Heart left ventricle (tissue), 16 donors: ENCODE data around the gene TAS2R30. TPM values are rescaled to one million over a fixed set of nuclear protein-coding genes. Genes with fewer than 3 reads are reported as not detected.

Experiments
- ATAC-seq, 4 donors: fragments of 200-7000 bp; cut with Tn5 transposase; one replicate each; pipeline ENCODE4 v1.9.1; 2020 to 2022; ENCODE audit warnings: moderate library complexity in 4 of 4, mild to moderate bottlenecking in 3 of 4, moderate number of reproducible peaks in 1 of 4
- DNase-seq, 5 donors: peaks; one replicate each; pipeline ENCODE4 v3.0.0-alpha.2; 2020
- H3K27ac ChIP-seq, 12 donors: fragments of 200-600 bp; sonication (generic) in 4 of 12; one replicate each; pipeline versions ENCODE4 v1.5.0 to v1.8.0; 2016 to 2022; ENCODE audit warnings: mild to moderate bottlenecking in 2 of 12
- H3K27me3 ChIP-seq, 9 donors: fragments of 200-600 bp; sonication (generic) in 2 of 9; one replicate each; pipeline versions ENCODE4 v1.5.1 to v1.8.0; 2016 to 2022; ENCODE audit warnings: mild to moderate bottlenecking in 3 of 9
- H3K36me3 ChIP-seq, 9 donors: fragments of 200-600 bp; sonication (generic) in 2 of 9; one replicate each; pipeline versions ENCODE4 v1.5.0 to v1.8.0; 2018 to 2022; ENCODE audit warnings: mild to moderate bottlenecking in 2 of 9
- H3K4me1 ChIP-seq, 12 donors: fragments of 200-600 bp; sonication (generic) in 4 of 12; one replicate each; pipeline versions ENCODE4 v1.5.0 to v1.8.0; 2016 to 2022; ENCODE audit warnings: mild to moderate bottlenecking in 3 of 12
- H3K4me3 ChIP-seq, 12 donors: fragments of 200-600 bp; sonication (generic) in 4 of 12; one replicate each; pipeline versions ENCODE4 v1.5.0 to v1.8.0; 2017 to 2022; ENCODE audit warnings: mild to moderate bottlenecking in 9 of 12, moderate library complexity in 4 of 12
- H3K9me3 ChIP-seq, 12 donors: fragments of 200-600 bp; sonication (generic) in 4 of 12; one replicate each; pipeline versions ENCODE4 v1.5.0 to v1.8.0; 2016 to 2022; ENCODE audit warnings: mild to moderate bottlenecking in 1 of 12
- POLR2A ChIP-seq, 2 donors: fragments of 450-650 bp; IDR thresholded peaks; one replicate each; pipeline ENCODE4 v1.6.1; 2017; ENCODE audit warnings: antibody characterized with exemption in 2 of 2, mild to moderate bottlenecking in 2 of 2, moderate library complexity in 2 of 2
- WGBS, 4 donors: extraction: QIAGEN DNeasy Blood & Tissue Kit in 2 of 4; methylation state at CpG; one replicate each; pipeline versions ENCODE4 v1.1.5 to v1.1.7; 2013 to 2018; 5-methylcytosine and 5-hydroxymethylcytosine counted together
- intact Hi-C, 10 donors: fragments of 100-400 bp; cut with DNase I; formaldehyde crosslinking; loops; one replicate each; pipeline versions ENCODE4 v1.11.1 to v1.14.2; 2022
- polyA plus RNA-seq, 2 donors: library from polyadenylated mRNA; stranded (reverse); fragments of 200-250 nt; gene quantifications; one replicate each; pipeline ENCODE4 v1.2.3, GENCODE V29; 2013
- total RNA-seq, 9 donors: library from RNA; depleted of rRNA in 2 of 9; stranded (reverse); fragments of >200 nt in 2 of 9; fragmentation: NEBNext Ultra II Directional in 3 of 9; extraction: Animal tissue kit (Norgen Biotek cat#: 25700) in 3 of 9; gene quantifications; one replicate each; pipeline versions ENCODE4 v1.1.0 to v1.2.4, GENCODE V29; 2016 to 2023
- TF ChIP-seq, protein P1 (sequence below), 12 donors: fragments of 200-600 bp; sonication (generic) in 4 of 12; IDR thresholded peaks; one replicate each; pipeline versions ENCODE4 v1.5.0 to v1.8.0; 2018 to 2022; ENCODE audit warnings: antibody characterized with exemption in 12 of 12, mild to moderate bottlenecking in 5 of 12
- donor health status: ischemic (EF 13 %, LVEDD 7.1; RV severe dilation, severe dysfunction).
- donor health status: healthy with polysubstance abuse.
- donor health status: DM: no; HTN: yes; CAD: no.
- donor health status: DM: no; HTN: no; CAD: no.
- donor health status: ischemic (EF 25% LVEDD 6.9; RV normal size, moderate dysfunction).
- donor health status: ischemic (EF 25% LVEDD 5.7; RV mildly dilated, moderate dysfunction).
- donor health status: healthy.
- donor health status: DM: yes; HTN: yes; CAD: no.
- donor health status: ischemic (EF 35%, LVEDD 5.7; RV mildly dilated, moderate dysfunction).
- donor health status: nonischemic (EF 11% LVEDD 7.7; RV severe dilation, severe dysfunction).
- donor health status: DM: yes; HTN: yes; CAD: no.
- donor health status: PGD.
- donor health status: ischemic (EF 29% LVEDD 5.4; RV normal size, mild dysfunction).
- donor health status: nonischemic (EF 23%, LVEDD 6.1; RV moderate dilation, normal function).

TAS2R30 gene
- total and polyA plus RNA-seq, 11 donors = 0.15 to 1.5 (median 0.82) TPM; not detected in 1

DNA sequence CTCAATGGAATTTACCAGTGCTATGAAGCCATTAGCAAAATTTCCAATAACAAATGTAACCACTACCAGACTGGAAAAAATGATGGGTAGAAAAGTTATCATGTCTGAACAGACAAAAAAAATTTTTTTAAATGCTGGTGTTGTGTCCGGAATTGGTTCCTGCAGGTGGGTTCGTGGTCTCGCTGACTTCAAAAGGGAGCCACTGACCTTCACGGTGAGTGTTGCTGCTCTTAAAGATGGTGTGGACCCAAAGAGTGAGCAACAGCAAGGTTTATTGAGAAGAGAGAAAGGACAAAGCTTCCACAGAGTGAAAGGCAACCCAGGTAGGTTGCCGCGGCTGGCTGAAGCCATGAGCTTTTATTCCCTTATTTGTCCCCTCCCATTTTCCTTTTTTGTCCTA is 42.3 kb downstream of the TAS2R30 start, which contains the start of gene TAS2R43:
Gene TAS2R43 (minus strand): TSS at position 186 of the 400 bp plus-strand sequence. CDS start 84 bp downstream, at position 102.
- Histone ChIP-seq H3K9me3 (no peaks in the 10 kb centered on the region), H3K4me1 (peaks cover 0 to 4% (median 0%) of the 10 kb centered on the region in 12 donors), H3K4me3 (no peak within 1 kb of the TSS), H3K27me3 (no peaks in the 10 kb centered on the region), H3K36me3 (no peaks in the 10 kb centered on the region), H3K27ac (no peak within 1 kb of the TSS)
- ATAC-seq (no peak), DNase-seq (no peak)
- whole genome bisulfite sequencing, 4 donors = 94 to 100% (median 97%) methylated on average over 3 to 6 of the region's 6 CpGs
- intact Hi-C loops = no loop called here
- TF ChIP-seq, protein P1, sequence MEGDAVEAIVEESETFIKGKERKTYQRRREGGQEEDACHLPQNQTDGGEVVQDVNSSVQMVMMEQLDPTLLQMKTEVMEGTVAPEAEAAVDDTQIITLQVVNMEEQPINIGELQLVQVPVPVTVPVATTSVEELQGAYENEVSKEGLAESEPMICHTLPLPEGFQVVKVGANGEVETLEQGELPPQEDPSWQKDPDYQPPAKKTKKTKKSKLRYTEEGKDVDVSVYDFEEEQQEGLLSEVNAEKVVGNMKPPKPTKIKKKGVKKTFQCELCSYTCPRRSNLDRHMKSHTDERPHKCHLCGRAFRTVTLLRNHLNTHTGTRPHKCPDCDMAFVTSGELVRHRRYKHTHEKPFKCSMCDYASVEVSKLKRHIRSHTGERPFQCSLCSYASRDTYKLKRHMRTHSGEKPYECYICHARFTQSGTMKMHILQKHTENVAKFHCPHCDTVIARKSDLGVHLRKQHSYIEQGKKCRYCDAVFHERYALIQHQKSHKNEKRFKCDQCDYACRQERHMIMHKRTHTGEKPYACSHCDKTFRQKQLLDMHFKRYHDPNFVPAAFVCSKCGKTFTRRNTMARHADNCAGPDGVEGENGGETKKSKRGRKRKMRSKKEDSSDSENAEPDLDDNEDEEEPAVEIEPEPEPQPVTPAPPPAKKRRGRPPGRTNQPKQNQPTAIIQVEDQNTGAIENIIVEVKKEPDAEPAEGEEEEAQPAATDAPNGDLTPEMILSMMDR (IDR thresholded peaks at IDR 0.05) = no peak
- TF ChIP-seq POLR2A (IDR thresholded peaks at IDR 0.05) = no peak

DNA sequence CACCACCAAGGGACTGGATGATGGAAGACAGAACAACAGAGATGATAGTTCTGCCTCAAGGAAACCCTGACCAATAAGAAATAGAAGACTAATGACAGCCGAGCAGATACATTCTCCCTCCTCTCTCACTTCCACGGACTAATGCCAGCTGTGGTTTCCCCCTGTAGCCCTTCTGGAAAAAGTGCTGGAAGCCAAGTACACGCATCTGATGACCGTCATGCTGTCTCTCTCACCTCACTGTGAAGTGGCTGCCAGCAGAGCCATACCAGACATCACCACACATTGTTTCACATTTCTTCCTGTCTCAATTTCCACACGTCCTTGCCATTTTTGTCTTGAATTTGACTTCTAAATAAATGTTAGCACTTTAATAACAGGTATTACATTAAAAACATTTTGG is 45.2 kb downstream of the TAS2R30 start:
- peaks cover 0 to 1% (median 0%) of the 10 kb centered on the region in 12 donors for H3K9me3 ChIP-seq
- H3K27ac ChIP-seq = peak overlapping the region in 1 of 12 donors; percentile 22
- intact Hi-C loops = no loop called here
- no peaks in the 10 kb centered on the region for H3K36me3 ChIP-seq
- H3K4me1 ChIP-seq = peaks cover 0 to 4% (median 0%) of the 10 kb centered on the region in 12 donors
- no peaks in the 10 kb centered on the region for H3K27me3 ChIP-seq
- TF ChIP-seq, protein P1 (IDR thresholded peaks at IDR 0.05) = no peak
- TF ChIP-seq POLR2A (IDR thresholded peaks at IDR 0.05) = no peak
- peak in 2 of 4 donors; percentile 62 to 80 for ATAC-seq
- no peak overlapping the region for H3K4me3 ChIP-seq
- 0 to 55% (median 49%) methylated on average over 1 to 5 of the region's 5 CpGs for WGBS, 4 donors
- DNase-seq = no peak

DNA sequence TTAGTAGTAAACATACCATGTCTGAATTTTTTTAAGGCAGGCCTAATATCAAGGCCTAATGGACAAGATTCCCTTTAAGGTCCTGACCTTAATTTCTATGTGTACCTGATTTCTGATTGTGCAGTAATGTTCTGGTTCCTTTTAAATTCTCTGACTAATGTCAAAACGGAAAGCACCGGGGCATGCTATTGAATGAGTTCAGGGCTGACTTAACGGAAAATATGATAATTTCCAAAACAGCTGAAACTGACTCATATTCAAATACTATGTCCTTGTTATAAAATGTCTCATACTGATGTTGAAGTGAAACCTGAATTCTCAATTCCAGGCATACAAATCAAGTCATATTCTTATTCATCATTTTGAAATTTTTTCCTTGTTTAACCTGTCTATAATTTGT is 49.0 kb downstream of the TAS2R30 start:
- WGBS, 4 donors = 79 to 84% (median 80%) methylated on average over 3 of the region's 3 CpGs; no CpG with 5 or more reads in 1 of the 4 donors
- Histone ChIP-seq H3K27me3 (no peaks in the 10 kb centered on the region), H3K4me1 (peaks cover 0 to 4% (median 0%) of the 10 kb centered on the region in 12 donors), H3K27ac (no peak overlapping the region), H3K36me3 (no peaks in the 10 kb centered on the region), H3K4me3 (no peak overlapping the region), H3K9me3 (peaks cover 0 to 20% (median 0%) of the 10 kb centered on the region in 12 donors)
- DNase-seq = no peak
- TF ChIP-seq, protein P1 (IDR thresholded peaks at IDR 0.05) = no peak
- TF ChIP-seq POLR2A (IDR thresholded peaks at IDR 0.05) = no peak
- intact Hi-C loops = no loop called here
- ATAC-seq = no peak

Other genes with a start within 250 kb of the TAS2R30 start
- 1 to 10 TPM in 1 of 9 donors, under 1 TPM in 8; 0.26 to 1.0 (median 0.46) TPM for gene TAS2R13, start 225.1 kb downstream of the TAS2R30 start, total RNA-seq
- under 1 TPM; 0.07 to 0.30 TPM for gene TAS2R13, start 225.1 kb downstream of the TAS2R30 start, polyA plus RNA-seq
- gene PRH2, start 205.4 kb downstream of the TAS2R30 start, total RNA-seq = not detected
- not detected for gene PRH2, start 205.4 kb downstream of the TAS2R30 start, polyA plus RNA-seq
- gene TAS2R14, start 195.4 kb downstream of the TAS2R30 start, total RNA-seq = 1 to 10 TPM in 2 of 9 donors, under 1 TPM in 7; 0.35 to 1.2 (median 0.70) TPM
- gene TAS2R14, start 195.4 kb downstream of the TAS2R30 start, polyA plus RNA-seq = under 1 TPM; 0.29 to 0.95 TPM
- under 1 TPM in 8 of 9 donors, not detected in 1; 0.27 to 0.93 (median 0.39) TPM for gene TAS2R50, start 147.7 kb downstream of the TAS2R30 start, total RNA-seq
- gene TAS2R50, start 147.7 kb downstream of the TAS2R30 start, polyA plus RNA-seq = under 1 TPM; 0.10 to 0.27 TPM
- gene TAS2R20, start 136.3 kb downstream of the TAS2R30 start, total RNA-seq = 1 to 10 TPM in 2 of 9 donors, under 1 TPM in 6, not detected in 1; 0.36 to 1.1 (median 0.55) TPM
- under 1 TPM; 0.18 to 0.27 TPM for gene TAS2R20, start 136.3 kb downstream of the TAS2R30 start, polyA plus RNA-seq
- 1 to 10 TPM in 3 of 9 donors, under 1 TPM in 5, not detected in 1; 0.44 to 2.5 (median 0.86) TPM for gene TAS2R19, start 112.0 kb downstream of the TAS2R30 start, total RNA-seq
- gene TAS2R19, start 112.0 kb downstream of the TAS2R30 start, polyA plus RNA-seq = under 1 TPM in 1 of 2 donors, not detected in 1; 0.17 TPM
- 1 to 10 TPM in 2 of 9 donors, under 1 TPM in 4, not detected in 3; 0.48 to 1.8 (median 0.66) TPM for gene TAS2R31, start 103.2 kb downstream of the TAS2R30 start, total RNA-seq
- gene TAS2R31, start 103.2 kb downstream of the TAS2R30 start, polyA plus RNA-seq = under 1 TPM in 1 of 2 donors, not detected in 1; 0.50 TPM
- 1 to 10 TPM in 2 of 9 donors, under 1 TPM in 3, not detected in 4; 0.37 to 1.6 (median 0.79) TPM for gene TAS2R46, start 72.3 kb downstream of the TAS2R30 start, total RNA-seq
- not detected for gene TAS2R46, start 72.3 kb downstream of the TAS2R30 start, polyA plus RNA-seq
- under 1 TPM in 2 of 9 donors, not detected in 7; 0.37 to 0.88 TPM for gene TAS2R43, start 42.3 kb downstream of the TAS2R30 start, total RNA-seq
- gene TAS2R43, start 42.3 kb downstream of the TAS2R30 start, polyA plus RNA-seq = not detected
- gene SMIM10L1, start 36.5 kb upstream of the TAS2R30 start, total RNA-seq = 10 to 100 TPM; 13.0 to 24.5 (median 16.9) TPM
- gene SMIM10L1, start 36.5 kb upstream of the TAS2R30 start, polyA plus RNA-seq = 10 to 100 TPM; 12.9 to 23.7 TPM
- not detected for gene TAS2R42, start 52.3 kb upstream of the TAS2R30 start, total RNA-seq
- gene TAS2R42, start 52.3 kb upstream of the TAS2R30 start, polyA plus RNA-seq = not detected
- not detected for gene PRB3, start 135.1 kb upstream of the TAS2R30 start, total RNA-seq
- not detected for gene PRB3, start 135.1 kb upstream of the TAS2R30 start, polyA plus RNA-seq
- gene PRB4, start 175.8 kb upstream of the TAS2R30 start, total RNA-seq = not detected
- not detected for gene PRB4, start 175.8 kb upstream of the TAS2R30 start, polyA plus RNA-seq